LNCaP clone FGC (cell line): ENCODE results near the gene NBDY.
"Not testable (repeated sequence)": the region's sequence is repeated elsewhere in the genome, so short reads cannot be mapped to it uniquely, and the experiment has no call there.

ENCODE experiments used
- DNase-seq: peaks from one replicate; pipeline ENCODE4 v3.0.0-alpha.2; 2011; ENCODE audit warnings: low read depth
- H3K4me3 ChIP-seq: 2 replicates; pipeline ENCODE4 v1.5.1; 2011; ENCODE audit warnings: mild to moderate bottlenecking, low read depth, low read length, control low read depth
- CTCF ChIP-seq: IDR thresholded peaks from 2 replicates; pipeline ENCODE4 v1.5.1; 2012; ENCODE audit warnings: mild to moderate bottlenecking; ENCODE audit not compliant: control insufficient read depth, insufficient read depth; ENCODE audit errors: extremely low read depth

Gene NBDY

GRCh38 chrX:56759736-56760409, 30.8 kb downstream of the NBDY start:
- no peak overlapping the region for H3K4me3 ChIP-seq
- no peak for DNase-seq
- TF ChIP-seq CTCF: no peak

GRCh38 chrX:56760410-56761124, 31.5 kb downstream of the NBDY start:
- DNase-seq, H3K4me3 ChIP-seq: not testable (repeated sequence)

- no peak for DNase-seq
- H3K4me3 ChIP-seq: no peak overlapping the region
- no peak for TF ChIP-seq CTCF
These were observed 32.1 kb downstream of the NBDY start for GRCh38 chrX:56761167-56761566.

- DNase-seq: no peak
- H3K4me3 ChIP-seq: no peak overlapping the region
- TF ChIP-seq CTCF: no peak
These were observed 33.2 kb downstream of the NBDY start for GRCh38 chrX:56762220-56762619.

GRCh38 chrX:56762707-56763555, 33.9 kb downstream of the NBDY start:
- TF ChIP-seq CTCF: no peak
- H3K4me3 ChIP-seq: no peak overlapping the region
- no peak for DNase-seq

GRCh38 chrX:56763556-56764152, 34.6 kb downstream of the NBDY start:
- no peak for TF ChIP-seq CTCF
- DNase-seq: no peak
- no peak overlapping the region for H3K4me3 ChIP-seq
